ENCODE measurements around the gene ABHD12. TPM values are rescaled to one million over a fixed set of nuclear protein-coding genes. Genes with fewer than 3 reads are reported as not detected.
"Not testable (repeated sequence)": the region's sequence is repeated elsewhere in the genome, so short reads cannot be mapped to it uniquely, and the experiment has no call there.

The ABHD12 gene
- polyA plus RNA-seq, 1 donor = 50.4 TPM

DNA sequence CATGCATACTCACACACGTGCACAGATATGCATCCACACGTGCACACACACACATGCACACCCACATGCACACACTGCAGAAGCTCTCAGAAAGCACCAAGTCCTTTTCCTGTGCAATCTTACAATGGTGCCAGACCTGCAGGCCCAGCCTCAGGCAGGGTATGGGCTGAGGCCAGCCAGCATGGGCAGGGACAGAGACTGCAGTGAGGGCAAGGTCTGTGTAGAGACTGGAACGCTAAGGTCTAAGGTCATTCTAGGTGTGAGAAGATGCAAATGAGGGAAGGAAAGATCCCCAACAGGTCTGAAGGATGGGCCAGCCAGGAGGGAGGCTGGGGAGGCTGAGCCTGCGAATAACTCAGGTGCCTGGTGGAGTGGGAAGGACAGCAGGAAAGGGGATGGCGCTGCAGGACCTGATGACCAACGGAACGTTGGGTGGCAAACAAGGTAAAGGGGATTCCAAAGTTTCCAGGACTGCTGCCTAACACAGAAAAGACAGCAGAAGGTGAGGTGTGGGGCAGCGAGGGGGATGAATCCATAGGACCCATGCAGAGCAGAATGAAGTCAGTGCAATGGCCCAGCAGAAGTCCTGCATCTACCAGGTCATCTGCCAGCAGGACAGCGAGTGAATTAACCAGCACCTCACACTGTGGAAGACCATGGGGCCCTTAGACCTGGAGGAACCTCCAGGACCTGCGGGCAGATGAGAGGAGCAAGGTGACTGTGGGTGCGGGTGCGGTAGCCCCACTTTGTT, 67.0 kb downstream of the ABHD12 start:
- DNase-seq = no peak

GRCh38 chr20:25321991-25322390, 68.6 kb downstream of the ABHD12 start:
- no peak for DNase-seq

- no peak for DNase-seq
Observed at GRCh38 chr20:25321262-25321831, 69.3 kb downstream of the ABHD12 start.

- DNase-seq = no peak
Observed at GRCh38 chr20:25320035-25320800, 70.4 kb downstream of the ABHD12 start.

DNA sequence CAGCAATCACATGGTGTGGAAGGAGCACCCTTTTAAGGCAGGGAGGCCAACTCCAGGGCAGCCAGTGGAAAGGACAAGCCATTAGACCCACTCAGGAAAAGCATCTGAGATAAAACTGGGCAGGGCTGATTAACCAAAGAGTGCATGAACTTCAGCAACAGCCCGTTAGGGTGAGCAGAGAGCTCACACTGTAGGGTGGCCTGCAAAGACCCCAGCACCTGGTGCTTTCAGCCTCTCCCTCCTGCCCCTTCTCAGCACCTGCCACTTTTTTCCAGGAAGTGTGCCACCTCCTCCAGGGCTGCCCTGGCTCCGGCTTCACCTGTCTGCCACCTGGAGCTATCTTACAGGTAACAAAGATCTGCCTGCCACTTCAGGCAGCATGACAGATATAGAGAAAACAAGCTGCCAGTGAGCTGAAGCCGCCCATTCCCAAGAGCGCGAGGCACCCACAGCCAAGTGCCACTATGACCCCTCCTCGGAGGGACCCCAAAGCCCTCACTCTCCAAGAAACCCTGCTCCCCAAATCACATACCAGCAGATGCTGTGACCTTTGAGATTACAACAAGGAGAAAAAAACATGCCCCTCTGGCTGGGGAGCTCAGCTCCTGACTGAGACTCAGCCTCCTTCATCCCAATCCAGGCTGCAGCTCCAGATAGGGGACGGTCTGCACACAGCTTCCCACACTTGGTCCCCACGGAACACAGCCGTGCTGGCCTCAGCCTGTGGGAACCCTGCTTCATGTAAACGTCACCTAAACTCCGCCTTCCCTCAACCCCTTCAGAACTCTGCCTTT, 71.2 kb downstream of the ABHD12 start:
- no peak for DNase-seq

DNA sequence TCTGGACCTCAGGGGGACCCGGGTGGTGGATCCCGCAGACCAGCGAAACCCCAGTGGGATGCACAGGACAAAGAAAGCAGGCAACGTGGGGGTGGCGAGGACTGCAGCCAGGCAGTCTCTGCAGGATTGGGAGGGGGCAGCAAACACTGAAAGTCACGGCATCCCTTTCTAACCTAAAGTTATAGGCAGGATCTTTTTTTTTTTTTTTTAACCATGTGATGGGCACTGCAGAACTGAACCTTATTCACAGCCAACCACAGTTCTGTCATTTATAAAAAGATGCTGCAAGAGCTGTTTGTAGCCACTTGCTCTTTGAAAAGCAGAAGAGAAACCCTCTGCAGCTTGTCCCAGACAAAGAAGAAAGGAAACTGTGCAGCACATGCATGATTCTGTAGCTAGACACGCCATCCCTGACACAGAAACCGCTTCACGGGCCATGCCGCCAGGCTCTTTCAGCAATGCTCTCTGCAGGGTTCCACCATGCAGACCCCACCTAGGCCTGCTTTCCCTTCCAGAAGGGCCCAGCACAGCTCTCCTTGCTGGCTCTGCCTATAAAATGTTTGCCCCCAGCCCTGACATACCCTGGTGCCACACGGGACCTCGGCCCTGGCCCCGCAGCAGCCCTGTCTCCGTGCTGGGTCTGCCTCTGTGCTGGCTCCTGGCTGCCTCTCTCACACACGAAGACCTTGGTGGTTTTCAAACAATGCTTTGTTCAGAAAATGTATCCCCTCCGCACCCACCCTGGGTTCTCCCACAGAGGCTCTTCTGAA, 72.0 kb downstream of the ABHD12 start:
- DNase-seq = no peak

DNA sequence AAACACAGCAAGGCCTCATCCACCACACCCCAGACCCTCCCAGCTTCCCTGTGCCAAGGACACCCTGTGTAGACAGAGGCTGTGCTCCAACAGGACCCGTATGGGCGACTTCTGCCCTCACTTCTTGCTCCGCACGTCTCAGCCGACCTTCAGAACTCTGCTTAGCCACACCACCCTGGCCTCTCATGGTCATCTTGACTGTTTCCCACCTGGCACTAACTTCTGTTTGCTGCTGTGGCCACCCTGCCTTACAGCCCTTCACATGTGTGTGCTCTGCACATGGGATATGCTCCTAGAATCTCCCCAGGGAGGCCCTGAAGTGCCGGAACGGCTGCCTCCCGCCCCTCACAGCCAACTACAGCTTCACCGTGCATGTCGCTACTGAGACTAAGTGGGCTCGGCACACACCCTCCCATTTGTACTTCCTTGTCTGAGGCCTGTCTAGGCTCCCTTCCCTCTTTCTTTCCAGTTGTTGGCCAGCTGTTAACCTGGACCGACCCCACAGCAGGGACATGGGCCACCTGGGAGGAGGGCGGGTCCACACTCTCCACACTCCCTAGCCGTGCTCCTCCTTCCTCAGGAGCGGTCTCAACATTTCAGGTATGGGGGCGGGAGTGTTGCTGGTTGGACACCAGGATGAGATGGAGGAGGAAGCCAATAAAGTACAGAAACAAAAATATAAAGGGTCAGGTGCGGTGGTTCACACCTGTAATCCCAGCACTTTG, 73.1 kb downstream of the ABHD12 start:
- DNase-seq = no peak

DNA sequence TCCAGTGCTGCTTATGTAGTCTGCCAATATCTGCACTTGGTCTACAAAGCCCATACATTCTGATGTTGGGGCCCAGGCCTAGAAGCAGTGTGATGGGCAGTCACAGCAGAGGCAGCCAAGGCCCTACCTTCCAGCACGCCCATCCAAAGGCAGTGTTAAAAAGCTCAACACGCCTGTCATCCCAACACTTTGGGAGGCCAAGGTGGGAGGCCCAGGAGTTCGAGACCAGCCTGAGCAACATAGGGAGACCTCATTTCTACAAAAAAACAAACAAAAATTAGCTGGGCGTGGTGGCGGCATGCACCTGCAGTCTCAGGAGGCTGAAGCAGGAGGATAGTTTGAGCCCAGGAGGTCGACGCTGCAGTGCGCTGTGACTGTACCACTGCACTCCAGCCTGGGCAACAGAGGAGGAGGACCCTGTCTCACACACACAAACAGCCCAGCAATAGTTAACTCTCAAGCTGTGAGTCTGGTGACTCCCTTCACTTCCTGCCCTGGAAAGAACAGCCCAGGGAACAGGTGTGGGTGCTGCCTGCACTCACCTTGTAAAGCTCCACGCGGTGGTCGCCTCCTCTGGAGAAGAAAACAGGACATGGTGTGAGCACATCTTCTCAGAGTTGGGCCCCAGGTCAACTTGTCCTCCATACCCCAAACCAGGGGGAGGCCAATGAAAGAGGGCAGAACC, 74.0 kb downstream of the ABHD12 start:
- no peak for DNase-seq

DNA sequence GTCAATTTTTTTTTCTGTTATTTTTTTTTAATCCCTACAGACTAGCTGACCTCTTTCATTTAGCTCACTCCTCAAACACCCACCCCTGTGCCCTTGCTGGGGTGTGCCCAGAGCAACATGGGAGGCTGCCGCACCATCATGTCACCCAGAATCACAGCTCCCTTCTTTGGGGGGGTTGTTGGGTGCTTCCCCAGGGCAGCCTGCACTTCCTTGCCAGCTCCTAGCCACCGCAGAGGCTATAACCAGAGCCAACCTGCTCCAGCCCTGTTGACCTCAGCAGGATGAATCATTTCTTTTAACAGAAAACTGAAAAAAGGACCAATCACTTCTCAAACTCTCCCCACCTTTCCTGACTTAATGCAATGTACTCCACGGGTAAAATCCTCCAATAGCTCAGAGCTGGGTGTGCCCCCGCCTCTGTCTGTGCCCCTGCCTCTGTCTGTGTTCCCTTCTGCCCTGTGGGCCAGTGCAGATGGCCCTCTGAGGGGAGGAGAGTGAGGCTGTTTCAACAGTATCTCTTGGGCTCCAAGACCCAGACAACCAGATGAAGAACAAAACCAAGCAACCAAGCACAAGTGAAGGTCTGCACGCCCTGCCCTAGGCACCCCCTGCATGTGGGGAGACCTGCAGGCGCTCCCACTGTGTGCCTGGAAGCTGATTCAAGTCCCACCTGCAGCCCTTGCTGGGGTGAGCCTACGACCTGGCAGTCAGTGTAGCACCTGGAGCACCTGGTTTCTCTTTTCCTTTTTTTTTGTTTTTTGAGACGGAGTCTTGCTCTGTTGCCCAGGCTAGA, 75.0 kb downstream of the ABHD12 start:
- DNase-seq = no peak

- no peak for DNase-seq
Observed at GRCh38 chr20:25314497-25315417, 75.9 kb downstream of the ABHD12 start.

GRCh38 chr20:25313593-25313992, 77.0 kb downstream of the ABHD12 start:
- no peak for DNase-seq

- not testable (repeated sequence) for DNase-seq
Observed at GRCh38 chr20:25312716-25313115, 77.9 kb downstream of the ABHD12 start.

GRCh38 chr20:25310921-25311728, 79.5 kb downstream of the ABHD12 start:
- no peak for DNase-seq

DNA sequence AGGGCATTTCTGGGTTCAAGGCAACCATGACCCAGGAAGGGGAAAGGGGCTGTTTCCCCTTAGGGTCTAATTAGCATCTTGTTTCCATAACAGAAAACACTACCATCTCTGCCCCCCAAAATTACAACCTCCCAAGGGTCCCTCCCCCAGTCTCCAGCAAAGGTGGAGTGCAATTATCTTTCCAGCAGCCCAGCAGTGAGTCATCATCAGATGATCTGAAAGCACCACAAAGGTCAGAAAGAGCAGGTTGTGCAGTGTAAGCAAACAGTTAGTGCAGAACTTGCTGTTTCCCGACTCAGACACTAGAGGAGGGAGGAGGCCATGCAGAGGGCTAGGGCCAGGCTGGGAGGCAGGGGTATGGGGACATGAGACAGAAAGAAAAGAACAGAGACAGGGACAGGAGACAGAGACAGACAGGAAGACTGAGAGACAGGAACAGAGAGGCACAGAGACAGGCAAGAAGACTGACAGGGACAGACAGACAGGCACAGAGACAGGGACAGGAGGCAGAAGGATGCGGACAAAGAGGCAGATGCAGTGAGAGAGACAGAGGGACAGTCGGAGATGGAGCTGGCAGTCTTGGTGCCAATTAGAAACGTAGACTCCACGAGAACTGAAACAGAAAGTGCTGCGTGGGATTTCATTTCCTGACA, 80.2 kb downstream of the ABHD12 start:
- DNase-seq = no peak

DNA sequence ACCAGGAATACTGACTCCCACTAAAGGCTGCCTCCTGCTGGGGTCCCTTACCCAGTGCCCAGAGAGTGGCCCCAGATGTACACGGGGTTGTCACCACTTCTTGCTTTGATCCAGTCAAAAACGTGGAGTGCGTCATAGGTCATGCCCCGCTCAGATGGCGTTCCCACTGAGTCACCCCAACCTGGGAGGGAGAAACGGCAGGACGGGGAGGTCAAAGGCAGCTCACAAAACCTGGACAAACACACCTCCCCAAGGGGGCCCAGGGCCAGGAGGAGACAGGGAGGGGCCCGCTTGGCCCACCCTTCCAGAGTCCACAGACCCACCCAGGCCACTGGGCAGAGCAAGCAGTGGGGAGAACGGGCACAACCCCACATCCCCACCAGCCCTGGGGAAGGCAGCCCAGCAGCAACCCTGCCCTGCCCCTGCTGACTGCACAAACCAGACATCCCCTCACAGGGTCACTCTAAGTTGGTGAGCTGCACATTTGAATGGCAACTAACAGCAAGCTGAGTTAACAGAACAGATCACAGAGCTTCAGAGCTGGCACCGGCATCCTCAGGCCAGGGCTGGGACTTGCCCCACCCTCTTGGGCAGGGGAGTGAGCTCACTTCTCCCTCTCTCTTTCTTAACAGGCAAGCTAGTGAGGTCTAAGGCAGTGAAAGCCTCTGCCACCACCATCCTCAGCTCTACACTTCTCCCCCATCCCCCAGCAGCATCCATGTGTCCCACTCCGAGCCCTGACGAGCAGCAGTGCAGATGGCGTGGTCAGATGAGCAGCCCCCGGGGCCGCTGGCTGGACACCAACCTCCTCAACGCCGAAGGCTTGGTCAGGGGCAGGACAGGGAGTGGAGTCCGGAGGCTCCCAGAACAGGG, 81.0 kb downstream of the ABHD12 start:
- no peak for DNase-seq

Measured in left kidney (tissue), 2 donors.